Right renal cortex interstitium (tissue), 3 donors: ENCODE data around the gene HOXA9. TPM values are rescaled to one million over a fixed set of nuclear protein-coding genes. Genes with fewer than 3 reads are reported as not detected.

Experiments
- DNase-seq, 3 donors: peaks; one replicate each; pipeline ENCODE4 v3.0.0-alpha.2; 2013; ENCODE audit warnings: low read depth in 3 of 3, low spot score in 2 of 3
- polyA plus RNA-seq, 3 donors: library from polyadenylated mRNA; unstranded; fragments of 120-200 nt; gene quantifications; one replicate each; pipeline ENCODE4 v1.2.1, GENCODE V29; 2013; ENCODE audit not compliant: insufficient read length in 3 of 3

The HOXA9 gene
- polyA plus RNA-seq, 3 donors, result 85.6 to 118 (median 95.9) TPM

GRCh38 chr7:27167916-27168264 lies 2.6 kb upstream of the HOXA9 start:
- DNase-seq, result no peak

DNA sequence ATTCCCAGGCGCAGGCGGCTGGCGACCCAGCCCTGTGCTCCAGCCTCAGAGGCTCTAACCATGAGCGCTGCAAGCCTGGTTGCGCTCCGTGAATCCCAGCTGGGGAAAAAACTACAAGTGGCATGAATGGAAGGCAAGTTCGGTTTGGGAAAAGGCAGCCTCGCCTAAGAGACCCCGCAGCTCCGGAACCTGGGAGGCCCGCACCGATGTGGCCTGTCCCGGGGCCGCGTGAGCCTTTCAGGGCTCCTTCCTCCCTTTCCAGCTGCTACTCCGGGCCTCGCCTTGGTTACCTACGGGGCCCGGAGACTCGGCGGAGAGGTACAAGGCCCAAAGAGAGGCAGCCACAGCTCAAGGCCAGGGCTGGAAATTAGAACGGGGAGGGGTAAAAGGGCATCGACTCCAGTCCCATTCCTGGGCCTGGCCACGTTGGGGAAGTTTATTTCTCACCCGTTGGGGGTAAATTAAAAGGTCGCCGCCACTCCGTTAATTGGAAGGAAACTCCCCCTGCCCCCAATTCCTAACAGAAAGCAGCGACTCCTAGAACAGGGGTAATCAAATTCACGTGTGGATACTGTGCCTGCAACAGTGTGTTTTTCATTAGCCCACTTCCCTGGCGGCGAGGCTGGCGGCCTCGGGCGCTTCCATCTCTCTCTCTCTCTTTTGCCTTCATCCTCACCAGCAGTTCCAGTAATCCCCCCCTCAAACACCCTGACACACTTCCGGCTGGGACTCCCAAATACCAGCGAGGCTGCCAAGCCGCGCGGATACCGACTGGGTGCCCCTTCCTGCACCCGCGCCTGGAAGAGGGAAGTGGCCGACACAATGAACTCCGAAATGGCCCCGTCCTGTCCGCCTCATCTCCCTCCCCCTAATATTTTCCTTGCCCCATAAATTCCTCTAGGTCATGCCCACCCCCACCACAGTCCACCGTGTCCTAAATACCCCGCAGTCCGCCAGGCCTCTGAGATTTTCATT lies 1.5 kb upstream of the HOXA9 start:
- no peak for DNase-seq

GRCh38 chr7:27165996-27166530 lies 726 bp upstream of the HOXA9 start:
- peak in 1 of 3 donors; percentile 81 for DNase-seq

DNA sequence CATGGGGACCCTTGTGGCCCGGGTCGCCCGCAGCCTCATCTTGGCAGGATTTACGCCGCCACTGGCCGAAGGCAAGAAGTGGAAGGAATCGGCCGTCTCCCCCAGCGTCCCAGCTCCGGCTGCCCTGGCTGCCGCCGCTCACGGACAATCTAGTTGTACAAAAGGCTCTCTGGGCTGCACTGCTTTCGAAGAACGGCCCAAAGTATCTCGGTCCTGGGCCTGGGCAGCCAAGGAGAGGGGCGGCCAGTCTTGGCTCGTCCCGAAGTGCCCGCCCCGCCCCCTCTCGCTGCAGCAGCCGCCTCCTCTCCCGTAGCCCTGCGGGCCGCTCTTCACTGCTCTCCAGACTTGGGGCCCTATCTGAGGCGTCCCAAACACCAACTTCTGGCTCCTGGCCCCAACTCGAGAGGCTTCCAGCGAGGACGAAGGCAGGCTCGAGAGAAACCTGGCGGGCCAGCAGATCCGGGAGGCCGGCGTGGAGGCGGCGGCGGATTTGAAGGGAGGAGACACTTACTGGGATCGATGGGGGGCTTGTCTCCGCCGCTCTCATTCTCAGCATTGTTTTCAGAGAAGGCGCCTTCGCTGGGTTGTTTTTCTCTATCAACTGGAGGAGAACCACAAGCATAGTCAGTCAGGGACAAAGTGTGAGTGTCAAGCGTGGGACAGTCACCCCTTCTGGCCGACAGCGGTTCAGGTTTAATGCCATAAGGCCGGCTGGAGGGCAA lies 809 bp downstream of the HOXA9 start:
- DNase-seq, result no peak

DNA sequence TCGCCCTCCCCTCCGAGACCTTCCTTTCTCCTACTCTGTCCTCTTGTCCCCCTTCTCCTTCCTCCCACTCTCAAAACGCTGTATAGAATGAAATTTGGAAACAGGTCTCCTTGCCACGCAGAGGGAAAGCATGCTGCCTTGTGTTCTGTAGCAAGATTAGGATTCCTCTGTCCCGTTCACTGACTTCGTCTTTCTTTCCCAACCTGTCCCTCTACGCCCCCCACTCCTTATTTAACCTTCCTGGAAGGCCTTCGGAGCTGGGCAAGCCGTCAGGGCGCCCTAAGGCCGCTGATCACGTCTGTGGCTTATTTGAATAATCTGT lies 1.3 kb downstream of the HOXA9 start:
- DNase-seq, result no peak

GRCh38 chr7:27163288-27164044 lies 1.9 kb downstream of the HOXA9 start:
- DNase-seq, result no peak

DNA sequence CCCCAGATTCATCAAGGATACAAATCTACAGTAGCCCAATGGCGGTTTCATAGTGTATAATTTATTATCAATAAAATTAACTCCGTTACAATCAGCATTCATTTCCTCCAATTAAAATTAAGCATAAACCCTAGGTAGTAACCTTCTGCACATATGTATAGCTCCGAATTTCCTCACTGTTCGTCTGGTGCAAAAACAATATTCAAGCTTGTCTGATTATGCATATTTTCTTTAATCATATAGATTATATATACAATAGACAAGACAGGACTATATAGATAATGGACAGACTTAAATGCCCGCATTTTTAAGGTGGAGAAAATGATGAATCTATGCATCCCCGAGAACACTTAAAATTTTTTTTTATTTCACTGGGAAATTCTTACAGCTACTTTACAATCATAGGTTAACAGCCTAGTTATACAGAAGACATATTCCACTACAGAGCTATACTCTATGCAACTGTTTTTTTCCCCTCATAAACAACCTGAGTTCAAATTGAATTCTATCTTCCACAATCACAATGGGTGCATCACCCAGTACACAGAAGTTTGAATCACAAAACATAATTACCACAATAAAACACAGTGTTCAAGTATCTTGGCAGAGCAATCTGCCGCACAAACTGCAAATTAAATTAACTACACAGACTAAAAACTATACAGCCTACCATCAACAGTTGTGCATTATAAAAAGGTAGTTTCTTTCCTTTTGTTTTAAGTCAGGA lies 2.6 kb downstream of the HOXA9 start:
- DNase-seq, result no peak

DNA sequence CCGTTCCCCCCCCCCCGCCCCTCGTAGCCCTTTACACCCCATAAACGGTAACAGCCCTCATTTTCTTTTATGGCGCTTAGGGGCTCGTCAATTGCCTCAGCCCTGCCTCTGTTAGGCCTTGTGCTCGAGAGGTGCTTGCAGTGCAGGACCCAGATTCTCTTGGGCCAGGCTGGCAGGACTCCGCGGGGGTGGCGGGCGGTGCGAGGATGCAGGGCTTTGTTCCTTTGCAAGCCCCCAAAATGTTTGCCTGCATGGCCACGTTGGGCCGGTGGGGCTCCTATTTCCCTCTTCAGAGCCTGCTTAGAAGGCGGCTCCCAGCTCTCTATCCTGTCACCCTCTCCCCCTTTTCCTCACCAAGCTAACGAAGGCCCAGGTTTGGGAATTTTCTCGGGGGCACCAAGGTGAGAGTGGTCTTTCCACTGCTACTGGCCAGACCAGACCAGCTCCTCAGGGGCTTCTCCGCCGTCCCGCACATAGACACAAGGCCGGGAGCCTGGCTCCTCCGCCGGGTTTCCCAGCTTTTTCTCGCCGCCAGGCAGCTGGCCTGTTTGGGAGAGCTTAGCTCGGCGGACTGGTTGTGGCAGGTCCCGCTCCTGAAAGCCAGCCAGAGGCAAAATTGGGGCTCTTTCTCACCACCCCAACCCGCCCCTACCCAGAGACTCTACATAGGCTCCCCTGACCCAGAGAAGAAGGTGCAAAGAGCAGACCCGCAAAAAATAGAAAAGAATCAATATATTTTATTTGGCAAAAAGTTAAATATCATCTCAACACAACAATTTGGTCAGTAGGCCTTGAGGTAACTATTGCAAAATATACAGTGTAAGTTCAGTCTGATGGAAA lies 3.4 kb downstream of the HOXA9 start:
- DNase-seq, result no peak

DNA sequence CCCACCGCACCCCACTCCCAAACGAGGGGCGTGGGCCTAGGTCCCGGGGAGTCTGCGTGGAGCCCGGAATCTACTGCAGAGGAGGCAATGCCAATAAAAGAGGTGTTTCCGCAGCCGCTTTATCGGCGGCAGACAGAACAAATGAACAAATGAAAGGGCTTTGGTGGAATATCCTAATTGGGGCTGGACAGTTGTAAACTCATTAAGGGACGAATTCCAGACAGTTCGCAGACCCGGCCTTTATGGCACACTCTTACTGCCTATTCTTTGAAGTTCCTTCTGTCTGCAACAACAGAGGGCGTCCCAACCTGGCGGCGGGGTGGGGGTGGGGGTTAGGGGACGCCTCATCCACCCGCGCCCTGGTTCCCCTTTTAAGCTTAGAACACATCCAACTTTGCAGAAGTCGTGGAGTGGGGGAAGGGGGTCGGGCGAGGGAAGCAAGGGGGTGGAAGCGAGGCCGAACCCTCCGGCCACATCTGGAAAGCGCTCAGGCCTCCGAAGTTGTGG lies 4.1 kb downstream of the HOXA9 start:
- DNase-seq, result no peak

DNA sequence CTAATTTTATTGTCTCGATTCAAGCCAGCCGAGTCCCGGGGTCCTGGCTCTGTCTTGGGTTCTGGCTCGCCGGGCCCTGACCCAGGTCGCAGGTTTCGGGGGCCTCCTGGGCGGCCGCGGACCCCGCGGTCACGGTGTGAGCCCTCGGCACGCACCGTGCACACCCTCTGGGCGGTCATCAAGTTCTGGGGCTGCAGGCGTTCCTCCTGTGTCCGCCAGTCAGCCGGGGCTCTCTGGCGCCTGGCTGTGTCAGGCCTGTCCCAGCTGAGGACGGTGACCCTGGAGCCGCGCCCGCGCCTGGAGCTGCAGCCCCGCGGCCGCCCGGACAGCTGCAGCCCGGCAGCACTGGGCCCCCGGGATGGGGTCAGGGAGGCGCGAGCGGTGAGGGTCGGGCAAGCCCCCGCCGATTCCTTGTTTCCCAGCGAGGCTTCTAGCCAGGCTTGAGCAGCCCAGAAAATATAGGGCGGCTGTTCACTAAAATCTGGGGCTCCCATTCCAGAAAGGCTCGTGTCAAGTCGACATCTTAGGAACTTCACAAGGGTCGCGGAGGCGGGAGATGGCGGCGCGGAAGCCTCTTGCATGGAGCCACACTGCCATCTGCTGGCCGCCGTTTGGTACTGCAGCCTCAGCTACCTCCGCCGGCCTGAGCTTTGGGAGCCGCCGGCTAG lies 4.7 kb downstream of the HOXA9 start:
- peak in 2 of 3 donors; percentile 88 to 91 for DNase-seq

DNA sequence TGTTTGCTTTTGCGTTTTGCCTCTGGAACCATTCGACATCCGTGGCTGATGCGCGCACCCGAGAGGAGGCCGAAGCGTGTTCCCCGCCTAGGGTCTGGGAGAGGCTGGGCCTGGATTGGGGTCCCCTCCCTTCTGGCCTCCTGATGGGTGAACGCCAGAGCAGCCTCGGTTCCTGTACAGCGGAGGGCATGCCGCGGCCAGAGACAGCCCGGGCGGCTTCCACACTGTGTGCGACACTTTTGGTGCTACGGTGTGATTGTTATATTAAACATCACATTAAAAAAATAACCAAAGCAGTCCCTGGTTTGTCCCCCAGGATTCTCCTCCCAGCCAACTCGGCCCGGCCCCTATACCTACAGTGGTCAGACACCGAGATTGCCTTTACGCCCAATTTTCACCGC lies 5.2 kb downstream of the HOXA9 start:
- DNase-seq, result no peak

DNA sequence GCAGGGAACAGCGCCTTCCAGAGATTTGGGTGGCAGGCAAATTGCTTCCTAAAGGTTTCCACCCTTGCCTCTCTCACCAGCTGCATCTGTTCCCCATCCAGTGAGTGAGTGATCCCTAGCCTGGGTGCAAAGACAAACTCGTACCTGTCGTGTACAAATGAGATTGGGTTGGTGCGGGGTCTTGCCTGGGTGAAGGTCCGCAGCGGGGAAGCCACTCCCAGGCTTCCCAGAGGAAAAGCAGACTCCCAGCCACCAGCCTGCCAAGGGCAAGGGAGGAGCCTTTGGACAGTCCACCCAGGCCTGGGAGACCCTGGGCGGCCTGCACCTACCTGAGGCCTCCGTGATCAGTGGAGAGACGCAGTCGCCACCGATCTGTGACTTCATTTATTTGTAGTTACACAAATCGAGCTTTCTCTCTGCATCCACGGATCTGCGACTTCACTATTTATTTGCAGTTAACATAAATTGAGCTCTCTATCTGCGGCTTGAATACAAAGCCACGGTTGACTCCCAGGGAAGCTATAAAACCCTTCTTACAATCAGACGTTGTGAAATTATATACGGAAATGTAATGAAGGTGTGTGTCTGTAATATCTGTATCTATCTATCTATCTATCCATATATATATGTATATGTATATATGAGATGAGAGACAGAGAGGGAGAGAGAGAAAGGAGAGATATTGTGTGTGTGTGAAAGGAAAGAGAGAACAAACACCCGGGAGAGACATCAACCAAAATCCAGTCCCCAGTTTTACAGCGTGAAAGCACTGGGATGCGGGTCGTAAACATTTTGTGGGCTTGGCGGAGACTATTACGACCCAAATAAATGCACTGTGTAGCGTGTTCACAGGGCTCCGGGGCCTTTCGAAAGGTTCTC lies 5.8 kb downstream of the HOXA9 start:
- DNase-seq, result no peak

- DNase-seq, result no peak
Observed at GRCh38 chr7:27158436-27159265, 6.7 kb downstream of the HOXA9 start.

- no peak for DNase-seq
Observed at GRCh38 chr7:27157702-27158431, 7.5 kb downstream of the HOXA9 start.

- no peak for DNase-seq
Observed at GRCh38 chr7:27156916-27157701, 8.2 kb downstream of the HOXA9 start.
